Measurements from ENCODE around the gene CALCOCO2. TPM values are rescaled to one million over a fixed set of nuclear protein-coding genes. Genes with fewer than 3 reads are reported as not detected.

Gene CALCOCO2
- total and polyA plus RNA-seq, 10 of the 15 experiments (the other 5 are each of a cell fraction or from before 2014, with no cell fraction given): 20.2 to 138 (median 53.1) TPM

DNA sequence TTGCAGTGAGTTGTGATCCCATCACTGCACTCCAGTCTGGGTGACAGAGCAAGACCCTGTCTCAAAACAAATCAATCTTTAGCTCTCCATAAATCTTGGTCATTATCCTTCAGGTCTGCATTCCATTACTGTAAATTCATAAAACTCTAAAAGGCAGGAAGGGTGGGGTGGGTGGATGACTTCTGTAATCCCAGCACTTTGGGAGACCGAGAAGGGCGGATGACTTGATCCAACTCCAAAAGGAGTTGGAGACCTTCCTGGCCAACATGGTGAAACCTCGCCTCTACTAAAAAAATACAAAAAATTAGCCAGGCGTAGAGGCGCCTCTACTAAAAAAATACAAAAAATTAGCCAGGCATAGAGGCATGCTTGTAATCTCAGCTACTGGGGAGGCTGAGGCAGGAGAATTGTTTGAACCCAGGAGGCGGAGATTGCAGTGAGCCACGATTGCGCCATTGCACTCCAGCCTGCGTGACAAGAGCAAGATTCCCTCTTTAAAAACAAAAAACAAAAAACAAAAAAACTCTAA lies 75.2 kb downstream of the CALCOCO2 start:
- Histone ChIP-seq H3K27ac (ENCODE audit: control insufficient read depth, insufficient read depth) (no peak overlapping the region), H3K4me1 (ENCODE audit: control insufficient read depth, insufficient read depth, low read length) (peaks cover 2% of the 10 kb centered on the region; the same call in 1 of the 2 replicates), H3K27me3 (replicated peaks in 1 of 2; ENCODE audit: control insufficient read depth in 2 of 2, insufficient read depth in 2 of 2, low read length in 1 of 2) (no peaks in the 10 kb centered on the region), H3K4me3 (no peak overlapping the region), H4K20me1 (ENCODE audit: control insufficient read depth, insufficient read depth) (no peaks in the 10 kb centered on the region), H2AFZ (ENCODE audit: control insufficient read depth, low read depth, low read length) (no peak overlapping the region), H3K9me3 (replicated peaks; ENCODE audit: control insufficient read depth, insufficient read depth, low read length) (no peaks in the 10 kb centered on the region), H3K79me2 (ENCODE audit: control insufficient read depth, insufficient read depth, low read length) (peaks cover 34% of the 10 kb centered on the region), H3K4me2 (ENCODE audit: control insufficient read depth, insufficient read depth) (no peak overlapping the region), H3K36me3 (ENCODE audit: control insufficient read depth in 2 of 2, insufficient read depth in 2 of 2, low read length in 1 of 2) (peaks cover 0 to 2% of the 10 kb centered on the region in 2 experiments; a peak in 2 of 4 replicates), H3K9ac (ENCODE audit: control insufficient read depth, insufficient read depth, low read length) (no peak overlapping the region)
- ATAC-seq: no peak
- CTCF ChIA-PET: interaction anchor here (1.0 kb wide), 1 partner anchor 21 kb away, joined by 3 read pairs; no protein-coding TSS in a partner anchor
- RAD21 ChIA-PET (ENCODE audit: unreplicated experiment): interaction anchor here (1.2 kb wide), 1 partner anchor 13 kb away, joined by 3 read pairs; the partner anchor contains the start of gene ATP5MC1
- SMC1A ChIA-PET (ENCODE audit: uncharacterized antibody, unreplicated experiment): interaction anchor here (1.1 kb wide), 1 partner anchor 11 kb away, joined by 3 read pairs; no protein-coding TSS in a partner anchor
- no TSS peak for BruUV-seq (replicated peaks)
- in situ Hi-C loops (cut with MboI): no loop called here
- POLR2A ChIA-PET: interaction anchor here (0.6 kb wide), 1 partner anchor 11 kb away, joined by 3 read pairs; no protein-coding TSS in a partner anchor
- no peak for FAIRE-seq
- intact Hi-C loops (cut with micrococcal nuclease; ENCODE audit: unreplicated experiment): no loop called here
- no peak for DNase-seq (ENCODE audit: low read depth, low spot score)
- WGBS (ENCODE audit: insufficient coverage, insufficient replicate concordance, low lambda C conversion rate, missing lambda C conversion rate): 85% methylated on average over 9 of the region's 9 CpGs
- TF ChIP-seq, protein P1, sequence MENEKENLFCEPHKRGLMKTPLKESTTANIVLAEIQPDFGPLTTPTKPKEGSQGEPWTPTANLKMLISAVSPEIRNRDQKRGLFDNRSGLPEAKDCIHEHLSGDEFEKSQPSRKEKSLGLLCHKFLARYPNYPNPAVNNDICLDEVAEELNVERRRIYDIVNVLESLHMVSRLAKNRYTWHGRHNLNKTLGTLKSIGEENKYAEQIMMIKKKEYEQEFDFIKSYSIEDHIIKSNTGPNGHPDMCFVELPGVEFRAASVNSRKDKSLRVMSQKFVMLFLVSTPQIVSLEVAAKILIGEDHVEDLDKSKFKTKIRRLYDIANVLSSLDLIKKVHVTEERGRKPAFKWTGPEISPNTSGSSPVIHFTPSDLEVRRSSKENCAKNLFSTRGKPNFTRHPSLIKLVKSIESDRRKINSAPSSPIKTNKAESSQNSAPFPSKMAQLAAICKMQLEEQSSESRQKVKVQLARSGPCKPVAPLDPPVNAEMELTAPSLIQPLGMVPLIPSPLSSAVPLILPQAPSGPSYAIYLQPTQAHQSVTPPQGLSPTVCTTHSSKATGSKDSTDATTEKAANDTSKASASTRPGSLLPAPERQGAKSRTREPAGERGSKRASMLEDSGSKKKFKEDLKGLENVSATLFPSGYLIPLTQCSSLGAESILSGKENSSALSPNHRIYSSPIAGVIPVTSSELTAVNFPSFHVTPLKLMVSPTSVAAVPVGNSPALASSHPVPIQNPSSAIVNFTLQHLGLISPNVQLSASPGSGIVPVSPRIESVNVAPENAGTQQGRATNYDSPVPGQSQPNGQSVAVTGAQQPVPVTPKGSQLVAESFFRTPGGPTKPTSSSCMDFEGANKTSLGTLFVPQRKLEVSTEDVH (IDR thresholded peaks at IDR 0.05; ENCODE audit: low read depth, partially characterized antibody): no peak
- no peak for TF ChIP-seq TCF3 (IDR thresholded peaks at IDR 0.05; ENCODE audit: borderline replicate concordance, insufficient read depth, low read depth, low read length)
- TF ChIP-seq SREBF2 (IDR thresholded peaks at IDR 0.05; ENCODE audit: low read length): no peak
- TF ChIP-seq, protein P2, sequence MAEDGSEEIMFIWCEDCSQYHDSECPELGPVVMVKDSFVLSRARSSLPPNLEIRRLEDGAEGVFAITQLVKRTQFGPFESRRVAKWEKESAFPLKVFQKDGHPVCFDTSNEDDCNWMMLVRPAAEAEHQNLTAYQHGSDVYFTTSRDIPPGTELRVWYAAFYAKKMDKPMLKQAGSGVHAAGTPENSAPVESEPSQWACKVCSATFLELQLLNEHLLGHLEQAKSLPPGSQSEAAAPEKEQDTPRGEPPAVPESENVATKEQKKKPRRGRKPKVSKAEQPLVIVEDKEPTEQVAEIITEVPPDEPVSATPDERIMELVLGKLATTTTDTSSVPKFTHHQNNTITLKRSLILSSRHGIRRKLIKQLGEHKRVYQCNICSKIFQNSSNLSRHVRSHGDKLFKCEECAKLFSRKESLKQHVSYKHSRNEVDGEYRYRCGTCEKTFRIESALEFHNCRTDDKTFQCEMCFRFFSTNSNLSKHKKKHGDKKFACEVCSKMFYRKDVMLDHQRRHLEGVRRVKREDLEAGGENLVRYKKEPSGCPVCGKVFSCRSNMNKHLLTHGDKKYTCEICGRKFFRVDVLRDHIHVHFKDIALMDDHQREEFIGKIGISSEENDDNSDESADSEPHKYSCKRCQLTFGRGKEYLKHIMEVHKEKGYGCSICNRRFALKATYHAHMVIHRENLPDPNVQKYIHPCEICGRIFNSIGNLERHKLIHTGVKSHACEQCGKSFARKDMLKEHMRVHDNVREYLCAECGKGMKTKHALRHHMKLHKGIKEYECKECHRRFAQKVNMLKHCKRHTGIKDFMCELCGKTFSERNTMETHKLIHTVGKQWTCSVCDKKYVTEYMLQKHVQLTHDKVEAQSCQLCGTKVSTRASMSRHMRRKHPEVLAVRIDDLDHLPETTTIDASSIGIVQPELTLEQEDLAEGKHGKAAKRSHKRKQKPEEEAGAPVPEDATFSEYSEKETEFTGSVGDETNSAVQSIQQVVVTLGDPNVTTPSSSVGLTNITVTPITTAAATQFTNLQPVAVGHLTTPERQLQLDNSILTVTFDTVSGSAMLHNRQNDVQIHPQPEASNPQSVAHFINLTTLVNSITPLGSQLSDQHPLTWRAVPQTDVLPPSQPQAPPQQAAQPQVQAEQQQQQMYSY (CRISPR knock-in tag; IDR thresholded peaks at IDR 0.05): no peak
- TF ChIP-seq ZZZ3 (IDR thresholded peaks at IDR 0.05; ENCODE audit: control insufficient read depth, insufficient read length, low read depth): no peak
- TF ChIP-seq, protein P3, sequence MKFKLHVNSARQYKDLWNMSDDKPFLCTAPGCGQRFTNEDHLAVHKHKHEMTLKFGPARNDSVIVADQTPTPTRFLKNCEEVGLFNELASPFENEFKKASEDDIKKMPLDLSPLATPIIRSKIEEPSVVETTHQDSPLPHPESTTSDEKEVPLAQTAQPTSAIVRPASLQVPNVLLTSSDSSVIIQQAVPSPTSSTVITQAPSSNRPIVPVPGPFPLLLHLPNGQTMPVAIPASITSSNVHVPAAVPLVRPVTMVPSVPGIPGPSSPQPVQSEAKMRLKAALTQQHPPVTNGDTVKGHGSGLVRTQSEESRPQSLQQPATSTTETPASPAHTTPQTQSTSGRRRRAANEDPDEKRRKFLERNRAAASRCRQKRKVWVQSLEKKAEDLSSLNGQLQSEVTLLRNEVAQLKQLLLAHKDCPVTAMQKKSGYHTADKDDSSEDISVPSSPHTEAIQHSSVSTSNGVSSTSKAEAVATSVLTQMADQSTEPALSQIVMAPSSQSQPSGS (IDR thresholded peaks at IDR 0.05; ENCODE audit: low read length): no peak
- no peak for TF ChIP-seq ETV6 (conservative IDR thresholded peaks at IDR 0.05 in 1 of 2, IDR thresholded peaks at IDR 0.05 in 1 of 2; ENCODE audit: borderline replicate concordance in 1 of 2, low read depth in 1 of 2)
- TF ChIP-seq, protein P4, sequence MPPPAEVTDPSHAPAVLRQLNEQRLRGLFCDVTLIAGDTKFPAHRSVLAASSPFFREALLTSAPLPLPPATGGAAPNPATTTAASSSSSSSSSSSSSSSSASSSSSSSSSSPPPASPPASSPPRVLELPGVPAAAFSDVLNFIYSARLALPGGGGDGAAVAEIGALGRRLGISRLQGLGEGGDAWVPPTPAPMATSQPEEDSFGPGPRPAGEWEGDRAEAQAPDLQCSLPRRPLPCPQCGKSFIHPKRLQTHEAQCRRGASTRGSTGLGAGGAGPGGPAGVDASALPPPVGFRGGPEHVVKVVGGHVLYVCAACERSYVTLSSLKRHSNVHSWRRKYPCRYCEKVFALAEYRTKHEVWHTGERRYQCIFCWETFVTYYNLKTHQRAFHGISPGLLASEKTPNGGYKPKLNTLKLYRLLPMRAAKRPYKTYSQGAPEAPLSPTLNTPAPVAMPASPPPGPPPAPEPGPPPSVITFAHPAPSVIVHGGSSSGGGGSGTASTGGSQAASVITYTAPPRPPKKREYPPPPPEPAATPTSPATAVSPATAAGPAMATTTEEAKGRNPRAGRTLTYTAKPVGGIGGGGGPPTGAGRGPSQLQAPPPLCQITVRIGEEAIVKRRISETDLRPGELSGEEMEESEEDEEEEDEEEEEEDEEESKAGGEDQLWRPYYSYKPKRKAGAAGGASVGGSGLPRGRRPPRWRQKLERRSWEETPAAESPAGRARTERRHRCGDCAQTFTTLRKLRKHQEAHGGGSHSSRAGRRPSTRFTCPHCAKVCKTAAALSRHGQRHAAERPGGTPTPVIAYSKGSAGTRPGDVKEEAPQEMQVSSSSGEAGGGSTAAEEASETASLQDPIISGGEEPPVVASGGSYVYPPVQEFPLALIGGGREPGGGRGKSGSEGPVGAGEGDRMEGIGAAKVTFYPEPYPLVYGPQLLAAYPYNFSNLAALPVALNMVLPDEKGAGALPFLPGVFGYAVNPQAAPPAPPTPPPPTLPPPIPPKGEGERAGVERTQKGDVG (CRISPR knock-in tag; IDR thresholded peaks at IDR 0.05): no peak
- no peak for TF ChIP-seq RUNX3 (IDR thresholded peaks at IDR 0.05; ENCODE audit: low read length)
- TF ChIP-seq PAX8 (IDR thresholded peaks at IDR 0.05): no peak
- no peak for TF ChIP-seq IRF4 (IDR thresholded peaks at IDR 0.05; ENCODE audit: low read depth, low read length)
